ENCODE data around the gene GID8. TPM values are rescaled to one million over a fixed set of nuclear protein-coding genes. Genes with fewer than 3 reads are reported as not detected.

Gene GID8
- total RNA-seq, 2 donors from 2014 or later, result 16.8 to 18.7 TPM

DNA sequence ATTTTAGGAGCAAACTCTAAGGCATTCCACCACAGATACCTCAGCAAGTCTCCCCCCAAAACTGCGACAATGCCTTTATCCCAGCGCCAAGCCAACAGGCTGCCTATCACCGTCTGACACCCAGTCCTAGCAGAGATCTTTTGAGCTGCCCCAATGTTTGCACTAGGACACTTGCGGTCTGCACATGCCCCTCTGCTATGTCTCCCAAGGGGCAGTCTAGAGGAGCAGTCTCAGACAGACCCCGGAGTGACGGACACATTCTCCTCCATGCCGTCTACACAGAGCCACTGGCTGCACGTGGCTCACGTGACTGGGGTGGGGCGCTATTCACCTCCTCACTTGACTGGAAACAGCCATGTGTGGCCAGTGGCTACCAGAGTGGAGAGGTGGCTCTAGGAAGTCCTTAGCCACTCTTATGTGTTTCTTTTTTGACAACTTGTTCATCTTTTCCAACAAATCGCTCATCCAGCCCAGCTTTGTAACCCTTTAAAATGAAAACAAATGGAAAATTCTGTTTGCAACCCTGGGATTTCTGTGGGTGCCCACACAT, 27.7 kb upstream of the GID8 start:
- Histone ChIP-seq H3K9me3 (no peaks in the 10 kb centered on the region), H3K4me3 (no peak overlapping the region), H3K4me1 (peaks cover 0 to 38% of the 10 kb centered on the region in 2 donors), H3K27ac (no peak overlapping the region), H3K36me3 (peaks cover 83% of the 10 kb centered on the region), H3K27me3 (no peaks in the 10 kb centered on the region)
- no peak for DNase-seq (ENCODE audit: low spot score)
- no peak for TF ChIP-seq CTCF (IDR thresholded peaks at IDR 0.05)

DNA sequence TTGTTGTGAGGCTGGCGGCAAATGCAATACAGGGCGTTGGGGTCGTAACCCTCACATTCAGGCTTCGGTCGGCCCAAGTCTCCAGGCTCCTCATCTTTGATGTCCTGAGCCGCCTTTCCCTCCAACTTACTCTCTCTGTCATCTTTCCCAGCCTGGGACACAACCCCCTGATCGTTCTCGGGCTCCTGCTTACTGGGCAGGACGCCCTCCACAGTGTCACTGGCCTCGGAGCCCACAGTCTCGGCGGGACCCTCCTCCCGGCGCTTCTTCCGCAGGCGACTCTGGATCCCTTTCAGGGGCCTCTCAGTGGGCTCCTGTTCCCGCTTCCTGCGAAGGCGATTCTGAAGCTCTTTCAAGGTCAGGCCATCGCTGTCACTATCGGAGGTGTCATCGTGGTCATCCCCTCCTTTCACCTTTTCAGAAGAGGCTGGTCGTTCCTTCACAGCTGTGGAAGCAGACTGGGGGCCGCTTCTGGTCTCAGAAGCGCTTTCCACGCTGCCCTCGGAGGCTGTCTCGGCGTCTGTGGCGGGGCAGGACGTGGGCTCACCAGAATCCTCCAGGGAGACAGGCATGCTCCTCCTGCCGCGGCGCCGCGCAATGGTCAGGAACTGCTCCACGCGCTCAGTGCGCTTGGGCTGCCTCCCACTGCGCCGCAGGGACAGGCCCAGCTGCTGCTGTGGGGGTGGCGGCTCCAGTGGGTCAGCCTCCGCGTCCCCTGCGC, 27.0 kb upstream of the GID8 start:
- peaks cover 0 to 39% of the 10 kb centered on the region in 2 donors for H3K4me1 ChIP-seq
- no peak for TF ChIP-seq CTCF (IDR thresholded peaks at IDR 0.05)
- no peak for DNase-seq (ENCODE audit: low spot score)
- no peak overlapping the region for H3K4me3 ChIP-seq
- no peaks in the 10 kb centered on the region for H3K27me3 ChIP-seq
- H3K36me3 ChIP-seq, result peaks cover 77% of the 10 kb centered on the region
- H3K27ac ChIP-seq, result no peak overlapping the region
- no peaks in the 10 kb centered on the region for H3K9me3 ChIP-seq

GRCh38 chr20:62911701-62912280, 26.2 kb upstream of the GID8 start:
- TF ChIP-seq CTCF (IDR thresholded peaks at IDR 0.05), result no peak
- Histone ChIP-seq H3K9me3 (no peaks in the 10 kb centered on the region), H3K4me3 (no peak overlapping the region), H3K27ac (no peak overlapping the region), H3K4me1 (peaks cover 0 to 38% of the 10 kb centered on the region in 2 donors), H3K27me3 (no peaks in the 10 kb centered on the region), H3K36me3 (peaks cover 68% of the 10 kb centered on the region)
- no peak for DNase-seq (ENCODE audit: low spot score)

GRCh38 chr20:62913043-62913630, 24.8 kb upstream of the GID8 start:
- H3K27me3 ChIP-seq, result no peaks in the 10 kb centered on the region
- no peak for DNase-seq (ENCODE audit: low spot score)
- peaks cover 0 to 51% of the 10 kb centered on the region in 2 donors for H3K4me1 ChIP-seq
- H3K27ac ChIP-seq, result no peak overlapping the region
- peaks cover 55% of the 10 kb centered on the region for H3K36me3 ChIP-seq
- no peak for TF ChIP-seq CTCF (IDR thresholded peaks at IDR 0.05)
- H3K4me3 ChIP-seq, result no peak overlapping the region
- no peaks in the 10 kb centered on the region for H3K9me3 ChIP-seq

DNA sequence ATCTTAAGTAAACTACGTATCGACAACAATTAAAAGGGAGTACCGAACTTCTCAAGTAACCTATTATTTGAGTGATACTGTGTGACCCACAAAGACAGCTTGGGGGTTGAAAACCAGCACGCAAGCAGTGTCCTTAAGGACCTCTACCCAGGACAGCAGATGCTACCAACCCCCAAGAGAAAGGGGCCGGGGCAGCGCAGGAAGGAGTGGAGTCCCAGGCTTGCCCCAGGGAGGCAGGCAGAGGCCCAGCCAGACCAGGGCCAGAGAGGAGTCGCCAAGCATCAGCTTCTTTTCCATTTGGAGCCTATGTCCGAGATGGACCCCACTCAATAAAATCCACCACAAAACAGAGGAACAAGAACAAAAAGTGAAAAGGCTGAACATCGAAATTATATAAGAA, 23.5 kb upstream of the GID8 start:
- H3K27ac ChIP-seq, result no peak overlapping the region

More for the DNA sequence above, 23.5 kb upstream of the GID8 start:
- Histone ChIP-seq H3K36me3 (peaks cover 42% of the 10 kb centered on the region), H3K4me3 (no peak overlapping the region), H3K27me3 (no peaks in the 10 kb centered on the region), H3K4me1 (peaks cover 0 to 64% of the 10 kb centered on the region in 2 donors), H3K9me3 (no peaks in the 10 kb centered on the region)
- no peak for TF ChIP-seq CTCF (IDR thresholded peaks at IDR 0.05)
- no peak for DNase-seq (ENCODE audit: low spot score)
